Gastrocnemius medialis (tissue), 4 donors: ENCODE measurements around the gene NUBP1. TPM values are rescaled to one million over a fixed set of nuclear protein-coding genes. Genes with fewer than 3 reads are reported as not detected.
"Not testable (repeated sequence)": the region's sequence is repeated elsewhere in the genome, so short reads cannot be mapped to it uniquely, and the experiment has no call there.

ENCODE experiments used
- ATAC-seq, 2 donors: fragments of 150-250 bp; one replicate each; pipeline ENCODE4 v1.9.1; 2016
- DNase-seq, 2 donors: peaks; one replicate each; pipeline ENCODE4 v3.0.0-alpha.2; 2019
- H3K27ac ChIP-seq, 4 donors: fragments of 200-600 bp; sonication (generic); 1 replicate in 1 of 4; 2 replicates in 3 of 4; pipeline ENCODE4 v1.5.1; 2016 to 2018; ENCODE audit warnings: mild to moderate bottlenecking in 2 of 4, moderate library complexity in 1 of 4
- H3K27me3 ChIP-seq, 3 donors: fragments of 200-600 bp; sonication (generic) in 2 of 3; 1 replicate in 1 of 3; 2 replicates in 2 of 3; pipeline versions ENCODE4 v1.5.1 to v1.6.0; 2016 to 2019; ENCODE audit warnings: mild to moderate bottlenecking in 1 of 3, moderate library complexity in 1 of 3
- H3K36me3 ChIP-seq, 2 donors: fragments of 200-600 bp; sonication (generic) in 1 of 2; one replicate each; pipeline ENCODE4 v1.5.1; 2017 to 2018
- H3K4me1 ChIP-seq, 2 donors: fragments of 200-600 bp; sonication (generic) in 1 of 2; one replicate each; pipeline ENCODE4 v1.5.1; 2016 to 2017; ENCODE audit warnings: mild to moderate bottlenecking in 2 of 2
- H3K4me3 ChIP-seq, 4 donors: fragments of 200-600 bp; sonication (generic) in 3 of 4; 1 replicate in 1 of 4; 2 replicates in 3 of 4; pipeline ENCODE4 v1.5.1; 2016 to 2019; ENCODE audit warnings: mild to moderate bottlenecking in 2 of 4
- H3K9me3 ChIP-seq, 3 donors: fragments of 200-600 bp; sonication (generic) in 2 of 3; 1 replicate in 1 of 3; 2 replicates in 2 of 3; pipeline ENCODE4 v1.5.1; 2016 to 2019
- POLR2A ChIP-seq, 2 donors: fragments of 450-650 bp; IDR thresholded peaks; one replicate each; pipeline ENCODE4 v1.6.1; 2017; ENCODE audit warnings: antibody characterized with exemption in 2 of 2, mild to moderate bottlenecking in 2 of 2, moderate library complexity in 2 of 2
- in situ Hi-C, 4 donors: fragments of 200-750 bp; cut with MboI; loops; one replicate each; pipeline versions ENCODE4 v1.15.0 to v1.8.0; 2017; ENCODE audit warnings: low sequenced_read_pairs in 4 of 4
- intact Hi-C: fragments of 100-400 bp; cut with DNase I; formaldehyde crosslinking; loops from one replicate; pipeline ENCODE4 v1.15.1; 2023; ENCODE audit warnings: low total_unique reads
- total RNA-seq, 4 donors: library from RNA; depleted of rRNA; stranded (reverse); fragments of >200 nt; gene quantifications; one replicate each; pipeline versions ENCODE4 v1.1.0 to v1.2.3, GENCODE V29; 2016
- TF ChIP-seq, protein P1 (sequence below), 5 experiments: fragments of 450-650 bp in 3 of 5; fragments of 200-600 bp in 2 of 5; sonication (generic) in 2 of 5; IDR thresholded peaks in 4 of 5; conservative IDR thresholded peaks in 1 of 5; 1 replicate in 4 of 5; 2 replicates in 1 of 5; pipeline ENCODE4 v1.5.1; 2016 to 2019; ENCODE audit warnings: antibody characterized with exemption in 5 of 5, mild to moderate bottlenecking in 3 of 5, moderate library complexity in 3 of 5

Gene NUBP1
- total RNA-seq, 4 donors from 2014 or later: 19.2 to 38.5 (median 26.9) TPM

DNA sequence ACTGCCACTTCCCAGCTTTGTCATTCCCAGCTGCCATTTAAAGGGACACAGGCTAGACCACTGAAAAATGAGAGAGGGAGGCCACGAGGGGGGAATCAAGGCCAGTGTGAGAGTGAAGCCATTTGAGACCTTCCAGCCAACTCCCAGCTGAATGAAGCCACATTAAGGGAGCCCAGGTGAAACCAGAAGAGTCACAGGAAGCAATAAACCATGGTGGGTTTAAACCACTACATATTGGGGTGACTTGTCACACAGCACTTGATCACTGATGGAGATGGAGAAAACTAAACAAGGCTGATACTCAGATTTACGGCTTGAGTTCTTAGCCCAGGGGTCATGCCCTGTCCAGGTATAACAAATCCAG, 2.8 kb upstream of the NUBP1 start:
- intact Hi-C loops (loop anchor here (5.0 to 10.0 kb wide), 3 partner anchors 86 to 1646 kb away; partner anchors contain the start of genes HAPSTR1 and SOCS1), in situ Hi-C loops (loop anchor here (5.0 to 10.0 kb wide), 2 partner anchors 174 to 181 kb away; no protein-coding TSS in a partner anchor)
- DNase-seq (no peak), ATAC-seq (no peak)
- Histone ChIP-seq H3K36me3 (no peaks in the 10 kb centered on the region), H3K9me3 (no peaks in the 10 kb centered on the region), H3K27ac (no peak overlapping the region), H3K4me1 (peaks cover 37 to 44% of the 10 kb centered on the region in 2 donors), H3K4me3 (no peak overlapping the region), H3K27me3 (no peaks in the 10 kb centered on the region)
- TF ChIP-seq POLR2A (IDR thresholded peaks at IDR 0.05): no peak
- TF ChIP-seq, protein P1, sequence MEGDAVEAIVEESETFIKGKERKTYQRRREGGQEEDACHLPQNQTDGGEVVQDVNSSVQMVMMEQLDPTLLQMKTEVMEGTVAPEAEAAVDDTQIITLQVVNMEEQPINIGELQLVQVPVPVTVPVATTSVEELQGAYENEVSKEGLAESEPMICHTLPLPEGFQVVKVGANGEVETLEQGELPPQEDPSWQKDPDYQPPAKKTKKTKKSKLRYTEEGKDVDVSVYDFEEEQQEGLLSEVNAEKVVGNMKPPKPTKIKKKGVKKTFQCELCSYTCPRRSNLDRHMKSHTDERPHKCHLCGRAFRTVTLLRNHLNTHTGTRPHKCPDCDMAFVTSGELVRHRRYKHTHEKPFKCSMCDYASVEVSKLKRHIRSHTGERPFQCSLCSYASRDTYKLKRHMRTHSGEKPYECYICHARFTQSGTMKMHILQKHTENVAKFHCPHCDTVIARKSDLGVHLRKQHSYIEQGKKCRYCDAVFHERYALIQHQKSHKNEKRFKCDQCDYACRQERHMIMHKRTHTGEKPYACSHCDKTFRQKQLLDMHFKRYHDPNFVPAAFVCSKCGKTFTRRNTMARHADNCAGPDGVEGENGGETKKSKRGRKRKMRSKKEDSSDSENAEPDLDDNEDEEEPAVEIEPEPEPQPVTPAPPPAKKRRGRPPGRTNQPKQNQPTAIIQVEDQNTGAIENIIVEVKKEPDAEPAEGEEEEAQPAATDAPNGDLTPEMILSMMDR (IDR thresholded peaks at IDR 0.05 in 4 of 5, conservative IDR thresholded peaks at IDR 0.05 in 1 of 5): no peak

DNA sequence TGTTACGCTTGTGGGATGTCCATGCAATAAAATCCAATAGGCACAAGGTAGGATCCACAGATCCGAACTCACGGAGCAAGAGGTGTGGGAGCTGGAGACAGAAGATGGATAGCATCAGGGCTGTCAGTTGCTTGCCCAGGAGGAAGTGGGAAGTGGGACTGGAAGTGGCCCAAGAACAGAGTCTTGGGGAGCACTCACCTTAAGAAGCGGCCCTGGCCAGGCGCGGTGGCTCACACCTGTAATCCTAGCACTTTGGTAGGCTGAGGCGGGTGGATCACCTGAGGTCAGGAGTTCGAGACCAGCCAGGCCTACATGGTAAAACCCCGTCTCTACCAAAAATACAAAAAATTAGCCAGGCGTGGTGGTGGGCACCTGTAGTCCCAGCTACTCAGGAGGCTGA, 2.4 kb upstream of the NUBP1 start:
- H3K36me3 ChIP-seq, DNase-seq, H3K27me3 ChIP-seq, H3K9me3 ChIP-seq, H3K27ac ChIP-seq, ATAC-seq, H3K4me3 ChIP-seq: not testable (repeated sequence)
- intact Hi-C loops: loop anchor here (5.0 to 10.0 kb wide), 3 partner anchors 86 to 1646 kb away; partner anchors contain the start of genes HAPSTR1 and SOCS1
- peaks cover 39 to 48% of the 10 kb centered on the region in 2 donors for H3K4me1 ChIP-seq
- in situ Hi-C loops: loop anchor here (5.0 to 10.0 kb wide), 2 partner anchors 174 to 181 kb away; no protein-coding TSS in a partner anchor

GRCh38 chr16:10741844-10742243, 1.8 kb upstream of the NUBP1 start:
- Histone ChIP-seq H3K27me3 (no peaks in the 10 kb centered on the region), H3K4me3 (no peak overlapping the region), H3K27ac (peak overlapping the region in 3 of 4 donors; percentile 4 to 98 (median 35)), H3K9me3 (no peaks in the 10 kb centered on the region), H3K4me1 (peaks cover 39 to 45% of the 10 kb centered on the region in 2 donors), H3K36me3 (peaks cover 0 to 3% of the 10 kb centered on the region in 2 donors)
- in situ Hi-C loops (loop anchor here (5.0 to 10.0 kb wide), 2 partner anchors 173 to 180 kb away; no protein-coding TSS in a partner anchor), intact Hi-C loops (loop anchor here (5.0 to 10.0 kb wide), 3 partner anchors 85 to 1647 kb away; partner anchors contain the start of genes HAPSTR1 and SOCS1)
- no peak for ATAC-seq
- TF ChIP-seq POLR2A (IDR thresholded peaks at IDR 0.05): no peak
- TF ChIP-seq, protein P1 (IDR thresholded peaks at IDR 0.05 in 4 of 5, conservative IDR thresholded peaks at IDR 0.05 in 1 of 5): no peak
- no peak for DNase-seq

DNA sequence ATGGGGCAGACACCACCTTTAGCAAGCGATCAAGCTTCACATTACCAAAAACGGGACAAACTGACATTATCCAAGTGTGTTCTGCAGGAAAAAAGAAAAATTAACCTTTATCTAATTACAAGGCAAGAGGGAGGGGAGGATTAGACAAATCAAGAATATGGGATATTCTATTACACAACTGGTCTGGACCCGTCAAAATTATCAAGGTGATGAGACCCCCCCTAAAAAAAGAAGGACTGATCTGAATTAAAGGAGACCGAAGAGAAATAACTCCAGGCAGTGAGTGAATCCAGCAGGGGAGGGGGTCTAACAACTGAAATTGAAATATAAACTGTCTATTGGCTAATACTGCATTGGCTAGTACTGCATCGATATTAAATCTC, 424 bp upstream of the NUBP1 start:
- H3K27ac ChIP-seq: peak overlapping the region; percentile 94 to 98 (median 96)
- H3K9me3 ChIP-seq: no peaks in the 10 kb centered on the region
- H3K4me1 ChIP-seq: peaks cover 28 to 31% of the 10 kb centered on the region in 2 donors
- DNase-seq: no peak
- peaks cover 0 to 17% of the 10 kb centered on the region in 2 donors for H3K36me3 ChIP-seq
- no peaks in the 10 kb centered on the region for H3K27me3 ChIP-seq
- ATAC-seq: no peak
- in situ Hi-C loops (loop anchor here (5.0 to 10.0 kb wide), 2 partner anchors 172 to 179 kb away; no protein-coding TSS in a partner anchor), intact Hi-C loops (loop anchor here (5.0 to 10.0 kb wide), 3 partner anchors 84 to 1648 kb away; partner anchors contain the start of genes HAPSTR1 and SOCS1)
- TF ChIP-seq, protein P1 (IDR thresholded peaks at IDR 0.05 in 4 of 5, conservative IDR thresholded peaks at IDR 0.05 in 1 of 5): no peak
- TF ChIP-seq POLR2A (IDR thresholded peaks at IDR 0.05): no peak
- peak overlapping the region; percentile 64 to 76 (median 71) for H3K4me3 ChIP-seq

- intact Hi-C loops (loop anchor here (2.0 to 10.0 kb wide), 4 partner anchors 83 to 1650 kb away; partner anchors contain the start of genes HAPSTR1 and SOCS1), in situ Hi-C loops (loop anchor here (5.0 to 10.0 kb wide), 2 partner anchors 170 to 178 kb away; no protein-coding TSS in a partner anchor)
- Histone ChIP-seq H3K36me3 (peaks cover 0 to 28% of the 10 kb centered on the region in 2 donors), H3K4me3 (peak overlapping the region; percentile 59 to 76 (median 66)), H3K27me3 (no peaks in the 10 kb centered on the region), H3K27ac (peak overlapping the region; percentile 94 to 98 (median 96)), H3K4me1 (peaks cover 23 to 25% of the 10 kb centered on the region in 2 donors), H3K9me3 (no peaks in the 10 kb centered on the region)
- no peak for DNase-seq
- peak in 1 of 2 donors; percentile 8 for ATAC-seq
- TF ChIP-seq POLR2A (IDR thresholded peaks at IDR 0.05): no peak
- TF ChIP-seq, protein P1 (IDR thresholded peaks at IDR 0.05 in 4 of 5, conservative IDR thresholded peaks at IDR 0.05 in 1 of 5): no peak
Observed at GRCh38 chr16:10744370-10745030, 858 bp downstream of the NUBP1 start.
